SK-N-MC (cell line): Measurements from ENCODE around the gene SPATA24.

Source experiments
- EZH2 ChIP-seq: fragments of 200-600 bp; sonication (generic); IDR thresholded peaks from one replicate; pipeline ENCODE4 v1.6.1; 2017; ENCODE audit warnings: antibody characterized with exemption
- FOXP2 ChIP-seq: optimal IDR thresholded peaks from 2 replicates; pipeline ENCODE3; 2011; ENCODE audit warnings: mild to moderate bottlenecking, moderate library complexity; ENCODE audit not compliant: insufficient read depth; ENCODE audit errors: extremely low read length, control extremely low read depth
- POLR2AphosphoS5 ChIP-seq: IDR thresholded peaks from 2 replicates; pipeline ENCODE4 v1.6.1; 2012; ENCODE audit warnings: mild to moderate bottlenecking, low read depth, low read length, borderline replicate concordance

- TF ChIP-seq POLR2AphosphoS5 (no peak), EZH2 (no peak), FOXP2 (no peak)
Measured at GRCh38 chr5:139391570-139392323, 12.1 kb downstream of the SPATA24 start.
